ENCODE data around the gene CRYBA4. TPM values are rescaled to one million over a fixed set of nuclear protein-coding genes. Genes with fewer than 3 reads are reported as not detected.

Gene CRYBA4
- total RNA-seq, 1 donor from 2014 or later = 0.46 TPM

- Mint-ChIP-seq H3K4me1 (ENCODE audit: unreplicated experiment) (peaks cover 17% of the 10 kb centered on the region), H3K36me3 (ENCODE audit: low read depth, unreplicated experiment) (no peaks in the 10 kb centered on the region), H3K9me3 (ENCODE audit: unreplicated experiment) (no peaks in the 10 kb centered on the region), H3K27ac (ENCODE audit: unreplicated experiment) (no peak overlapping the region), H3K4me3 (ENCODE audit: unreplicated experiment) (no peak overlapping the region), H3K27me3 (ENCODE audit: unreplicated experiment) (no peaks in the 10 kb centered on the region)
- DNase-seq (ENCODE audit: low spot score) = no peak
- no peak for TF ChIP-seq CTCF (IDR thresholded peaks at IDR 0.05; ENCODE audit: unreplicated experiment)
These were observed 28.0 kb upstream of the CRYBA4 start for GRCh38 chr22:26593763-26594162.

GRCh38 chr22:26597026-26597425, 24.7 kb upstream of the CRYBA4 start:
- H3K27ac Mint-ChIP-seq (ENCODE audit: unreplicated experiment) = no peak overlapping the region
- TF ChIP-seq CTCF (IDR thresholded peaks at IDR 0.05; ENCODE audit: unreplicated experiment) = no peak
- H3K27me3 Mint-ChIP-seq (ENCODE audit: unreplicated experiment) = peaks cover 2% of the 10 kb centered on the region
- peaks cover 9% of the 10 kb centered on the region for H3K4me1 Mint-ChIP-seq (ENCODE audit: unreplicated experiment)
- H3K4me3 Mint-ChIP-seq (ENCODE audit: unreplicated experiment) = no peak overlapping the region
- DNase-seq (ENCODE audit: low spot score) = no peak
- H3K36me3 Mint-ChIP-seq (ENCODE audit: low read depth, unreplicated experiment) = peaks cover 4% of the 10 kb centered on the region
- H3K9me3 Mint-ChIP-seq (ENCODE audit: unreplicated experiment) = no peaks in the 10 kb centered on the region

- TF ChIP-seq CTCF (IDR thresholded peaks at IDR 0.05; ENCODE audit: unreplicated experiment) = no peak
- Mint-ChIP-seq H3K4me1 (ENCODE audit: unreplicated experiment) (peaks cover 5% of the 10 kb centered on the region), H3K9me3 (ENCODE audit: unreplicated experiment) (no peaks in the 10 kb centered on the region), H3K27me3 (ENCODE audit: unreplicated experiment) (peaks cover 2% of the 10 kb centered on the region), H3K27ac (ENCODE audit: unreplicated experiment) (no peak overlapping the region), H3K4me3 (ENCODE audit: unreplicated experiment) (no peak overlapping the region), H3K36me3 (ENCODE audit: low read depth, unreplicated experiment) (peaks cover 5% of the 10 kb centered on the region)
- DNase-seq (ENCODE audit: low spot score) = no peak
These were observed 24.3 kb upstream of the CRYBA4 start for GRCh38 chr22:26597480-26597879.

- Mint-ChIP-seq H3K4me1 (ENCODE audit: unreplicated experiment) (no peaks in the 10 kb centered on the region), H3K27ac (ENCODE audit: unreplicated experiment) (no peak overlapping the region), H3K27me3 (ENCODE audit: unreplicated experiment) (peaks cover 4% of the 10 kb centered on the region), H3K4me3 (ENCODE audit: unreplicated experiment) (no peak overlapping the region), H3K9me3 (ENCODE audit: unreplicated experiment) (no peaks in the 10 kb centered on the region), H3K36me3 (ENCODE audit: low read depth, unreplicated experiment) (peaks cover 5% of the 10 kb centered on the region)
- no peak for TF ChIP-seq CTCF (IDR thresholded peaks at IDR 0.05; ENCODE audit: unreplicated experiment)
- DNase-seq (ENCODE audit: low spot score) = no peak
These were observed 22.3 kb upstream of the CRYBA4 start for GRCh38 chr22:26599505-26599904.

- no peak overlapping the region for H3K4me3 Mint-ChIP-seq (ENCODE audit: unreplicated experiment)
- TF ChIP-seq CTCF (IDR thresholded peaks at IDR 0.05; ENCODE audit: unreplicated experiment) = no peak
These were observed 20.0 kb upstream of the CRYBA4 start for GRCh38 chr22:26601726-26602125.

More at GRCh38 chr22:26601726-26602125, 20.0 kb upstream of the CRYBA4 start:
- H3K36me3 Mint-ChIP-seq (ENCODE audit: low read depth, unreplicated experiment) = peaks cover 5% of the 10 kb centered on the region
- H3K9me3 Mint-ChIP-seq (ENCODE audit: unreplicated experiment) = no peaks in the 10 kb centered on the region
- DNase-seq (ENCODE audit: low spot score) = no peak
- H3K4me1 Mint-ChIP-seq (ENCODE audit: unreplicated experiment) = no peaks in the 10 kb centered on the region
- H3K27ac Mint-ChIP-seq (ENCODE audit: unreplicated experiment) = no peak overlapping the region
- H3K27me3 Mint-ChIP-seq (ENCODE audit: unreplicated experiment) = peaks cover 4% of the 10 kb centered on the region

Data from endothelial cell (in vitro differentiated cells).